DND-41 (cell line): ENCODE data around the gene TMSB10.

Source experiments
- ATAC-seq: fragments of 200-7000 bp; cut with Tn5 transposase; 3 replicates; pipeline ENCODE4 v1.9.1; 2021; ENCODE audit warnings: low read depth; ENCODE audit not compliant: insufficient read depth
- DNase-seq: peaks from one replicate; pipeline ENCODE4 v3.0.0-alpha.2; 2020
- H2AFZ ChIP-seq: 2 replicates; pipeline ENCODE4 v1.6.0; 2012; ENCODE audit warnings: low read depth, low read length
- H3K27ac ChIP-seq: 2 replicates; pipeline ENCODE4 v1.5.1; 2012; ENCODE audit warnings: low read length, inconsistent platforms
- H3K27me3 ChIP-seq: fragments of 200-600 bp; sonication (generic); 2 replicates; pipeline ENCODE4 v1.6.0; 2012; ENCODE audit warnings: low read length, mild to moderate bottlenecking, inconsistent platforms; ENCODE audit not compliant: insufficient read depth, poor library complexity
- H3K36me3 ChIP-seq: 2 replicates; pipeline ENCODE4 v1.5.1; 2012; ENCODE audit warnings: low read length, inconsistent platforms; ENCODE audit not compliant: insufficient read depth
- H3K4me1 ChIP-seq: 2 replicates; pipeline ENCODE4 v1.5.1; 2012; ENCODE audit warnings: mild to moderate bottlenecking, low read length; ENCODE audit not compliant: insufficient read depth
- H3K4me2 ChIP-seq: 2 replicates; pipeline ENCODE4 v1.6.0; 2012; ENCODE audit warnings: mild to moderate bottlenecking, moderate library complexity, low read length, inconsistent platforms; ENCODE audit not compliant: insufficient read depth
- H3K4me3 ChIP-seq, 2 experiments: fragments of 200-600 bp in 1 of 2; shearing (Covaris generic) in 1 of 2; 2 replicates each; pipeline ENCODE4 v1.5.1; 2012 to 2016; ENCODE audit warnings: inconsistent platforms in 2 of 2, low read length in 2 of 2, mild to moderate bottlenecking in 2 of 2, low read depth in 1 of 2, moderate library complexity in 1 of 2
- H3K79me2 ChIP-seq: 2 replicates; pipeline ENCODE4 v1.6.0; 2012; ENCODE audit warnings: low read length, inconsistent platforms; ENCODE audit not compliant: insufficient read depth
- H3K9ac ChIP-seq: 2 replicates; pipeline ENCODE4 v1.6.0; 2012; ENCODE audit warnings: low read depth, mild to moderate bottlenecking, inconsistent platforms, low read length, moderate library complexity
- H3K9me3 ChIP-seq: 2 replicates; pipeline ENCODE4 v1.5.1; 2012; ENCODE audit warnings: low read length, moderate library complexity, mild to moderate bottlenecking, inconsistent platforms; ENCODE audit not compliant: insufficient read depth, severe bottlenecking
- H4K20me1 ChIP-seq: 2 replicates; pipeline ENCODE4 v1.6.0; 2012; ENCODE audit warnings: low read length; ENCODE audit not compliant: insufficient read depth
- CTCF ChIP-seq: IDR thresholded peaks from 2 replicates; pipeline ENCODE4 v1.5.1; 2012; ENCODE audit warnings: borderline replicate concordance, low read length, moderate library complexity, mild to moderate bottlenecking; ENCODE audit not compliant: poor library complexity, severe bottlenecking; ENCODE audit errors: extremely low read depth
- EZH2 ChIP-seq: IDR thresholded peaks from 3 replicates; pipeline ENCODE4 v1.6.1; 2012; ENCODE audit warnings: borderline replicate concordance, low read depth, mild to moderate bottlenecking, moderate library complexity, low read length, inconsistent platforms; ENCODE audit not compliant: severe bottlenecking

The TMSB10 gene

GRCh38 chr2:84880645-84881521 is 24.6 kb upstream of the TMSB10 start, which contains the start of gene TRABD2A:
Gene TRABD2A, minus strand, starts transcription at chr2:84881084. Its CDS starts 45 bp downstream, at chr2:84881039.
- peak within 1 kb of the TSS in 1 of 2 experiments; percentile 38; a peak in 2 of 4 replicates for H3K4me3 ChIP-seq
- peaks cover 46% of the 10 kb centered on the region for H3K27me3 ChIP-seq
- peak within 1 kb of the TSS; percentile 53; the same call in 1 of the 2 replicates for H2AFZ ChIP-seq
- H3K79me2 ChIP-seq, result no peaks in the 10 kb centered on the region
- peaks cover 15% of the 10 kb centered on the region for H3K4me1 ChIP-seq
- H3K4me2 ChIP-seq, result peak within 1 kb of the TSS; percentile 63
- no peak for ATAC-seq
- TF ChIP-seq CTCF (no peak), EZH2 (peak; percentile 70)
- no peaks in the 10 kb centered on the region for H3K9me3 ChIP-seq
- no peak within 1 kb of the TSS for H3K27ac ChIP-seq
- no peaks in the 10 kb centered on the region for H3K36me3 ChIP-seq
- peak within 1 kb of the TSS; percentile 16; the same call in 1 of the 2 replicates for H3K9ac ChIP-seq
- H4K20me1 ChIP-seq, result no peaks in the 10 kb centered on the region
- no peak for DNase-seq

GRCh38 chr2:84881581-84882413 is 23.7 kb upstream of the TMSB10 start:
- Histone ChIP-seq H3K9me3 (no peaks in the 10 kb centered on the region), H4K20me1 (no peaks in the 10 kb centered on the region), H3K4me2 (peak overlapping the region; percentile 63), H3K27ac (no peak overlapping the region), H3K79me2 (no peaks in the 10 kb centered on the region), H3K4me3 (peak overlapping the region in 1 of 2 experiments; percentile 38; a peak in 2 of 4 replicates), H3K4me1 (peaks cover 15% of the 10 kb centered on the region), H3K9ac (peak overlapping the region; percentile 16; the same call in 1 of the 2 replicates), H3K27me3 (peaks cover 40% of the 10 kb centered on the region), H3K36me3 (no peaks in the 10 kb centered on the region), H2AFZ (peak overlapping the region; percentile 53; the same call in 1 of the 2 replicates)
- DNase-seq (peak; percentile 80), ATAC-seq (peak; percentile 96)
- TF ChIP-seq CTCF (peak; percentile 82), EZH2 (peak; percentile 44)

GRCh38 chr2:84882414-84882738 is 23.1 kb upstream of the TMSB10 start:
- ATAC-seq (peak; percentile 30; the same call in 2 of the 3 replicates), DNase-seq (no peak)
- Histone ChIP-seq H4K20me1 (no peaks in the 10 kb centered on the region), H3K79me2 (no peaks in the 10 kb centered on the region), H2AFZ (no peak overlapping the region), H3K27ac (no peak overlapping the region), H3K36me3 (no peaks in the 10 kb centered on the region), H3K9me3 (no peaks in the 10 kb centered on the region), H3K4me2 (peak overlapping the region; percentile 63), H3K9ac (no peak overlapping the region), H3K27me3 (peaks cover 36% of the 10 kb centered on the region), H3K4me3 (no peak overlapping the region), H3K4me1 (peaks cover 15% of the 10 kb centered on the region)
- TF ChIP-seq CTCF, result no peak
- TF ChIP-seq EZH2, result no peak
